HL-60 (cell line): ENCODE measurements around the gene TMOD1.

Source experiments
- GABPA ChIP-seq: IDR thresholded peaks from 2 replicates; pipeline ENCODE4 v1.6.1; 2012; ENCODE audit warnings: low read depth
- POLR2AphosphoS5 ChIP-seq: IDR thresholded peaks from 2 replicates; pipeline ENCODE4 v1.6.1; 2012; ENCODE audit warnings: low read depth
- REST ChIP-seq: IDR thresholded peaks from 2 replicates; pipeline ENCODE4 v1.6.1; 2012; ENCODE audit warnings: low read depth; ENCODE audit not compliant: insufficient replicate concordance
- SPI1 ChIP-seq: IDR thresholded peaks from 2 replicates; pipeline ENCODE4 v1.6.1; 2012; ENCODE audit warnings: low read depth, mild to moderate bottlenecking, borderline replicate concordance
- TF ChIP-seq, protein P1 (sequence below): IDR thresholded peaks from one replicate; pipeline ENCODE4 v1.5.1; 2011; ENCODE audit warnings: low read length, control low read depth, inconsistent platforms; ENCODE audit not compliant: insufficient read depth

DNA sequence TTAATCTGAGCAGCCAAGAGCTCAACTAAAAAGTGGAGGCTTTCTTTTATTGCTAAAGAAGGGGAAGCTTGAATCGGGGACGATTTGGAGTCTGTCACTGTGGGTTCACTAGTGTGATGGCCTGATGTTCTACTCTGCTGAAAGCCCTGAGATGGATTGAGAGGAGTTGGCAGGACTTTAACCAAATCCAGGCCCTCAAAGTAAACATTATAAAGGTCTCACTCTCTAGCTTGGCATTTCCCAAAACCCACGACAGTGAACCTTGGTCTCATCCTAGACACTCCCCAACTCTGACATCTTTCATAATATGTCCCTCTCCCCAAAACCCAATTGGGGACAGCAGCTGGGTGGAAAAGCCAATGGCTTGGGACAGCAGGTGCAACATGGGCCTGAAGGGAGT is 32.7 kb downstream of the TMOD1 start:
- no peak for TF ChIP-seq POLR2AphosphoS5
- TF ChIP-seq REST, result no peak
- TF ChIP-seq, protein P1, sequence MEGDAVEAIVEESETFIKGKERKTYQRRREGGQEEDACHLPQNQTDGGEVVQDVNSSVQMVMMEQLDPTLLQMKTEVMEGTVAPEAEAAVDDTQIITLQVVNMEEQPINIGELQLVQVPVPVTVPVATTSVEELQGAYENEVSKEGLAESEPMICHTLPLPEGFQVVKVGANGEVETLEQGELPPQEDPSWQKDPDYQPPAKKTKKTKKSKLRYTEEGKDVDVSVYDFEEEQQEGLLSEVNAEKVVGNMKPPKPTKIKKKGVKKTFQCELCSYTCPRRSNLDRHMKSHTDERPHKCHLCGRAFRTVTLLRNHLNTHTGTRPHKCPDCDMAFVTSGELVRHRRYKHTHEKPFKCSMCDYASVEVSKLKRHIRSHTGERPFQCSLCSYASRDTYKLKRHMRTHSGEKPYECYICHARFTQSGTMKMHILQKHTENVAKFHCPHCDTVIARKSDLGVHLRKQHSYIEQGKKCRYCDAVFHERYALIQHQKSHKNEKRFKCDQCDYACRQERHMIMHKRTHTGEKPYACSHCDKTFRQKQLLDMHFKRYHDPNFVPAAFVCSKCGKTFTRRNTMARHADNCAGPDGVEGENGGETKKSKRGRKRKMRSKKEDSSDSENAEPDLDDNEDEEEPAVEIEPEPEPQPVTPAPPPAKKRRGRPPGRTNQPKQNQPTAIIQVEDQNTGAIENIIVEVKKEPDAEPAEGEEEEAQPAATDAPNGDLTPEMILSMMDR, result no peak
- TF ChIP-seq GABPA, result no peak
- no peak for TF ChIP-seq SPI1
